ENCODE measurements around the gene CD1E. TPM values are rescaled to one million over a fixed set of nuclear protein-coding genes. Genes with fewer than 3 reads are reported as not detected.

CD1E gene
- total and polyA plus RNA-seq, 10 of the 15 experiments (the other 5 are each of a cell fraction or from before 2014, with no cell fraction given) = 0.05 to 0.07 (median 0.05) TPM; not detected in 7

DNA sequence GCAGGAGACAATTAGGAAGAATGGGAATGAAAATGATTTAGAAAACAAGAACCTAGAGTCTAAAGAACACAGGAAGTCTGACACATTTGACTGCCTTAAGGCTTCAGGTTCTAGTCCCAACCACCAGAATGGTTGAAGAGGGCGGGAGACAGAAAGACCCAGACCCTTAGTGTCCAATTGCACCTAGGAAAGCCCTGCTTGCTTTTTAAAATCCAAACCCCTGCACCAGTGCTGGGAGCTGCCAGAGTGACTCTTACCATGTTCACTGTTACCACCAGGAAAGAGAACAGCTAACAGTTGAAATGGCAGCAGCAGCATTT lies 22.6 kb upstream of the CD1E start (continued):
- no peak for TF ChIP-seq TARDBP (IDR thresholded peaks at IDR 0.05; ENCODE audit: borderline replicate concordance)

DNA sequence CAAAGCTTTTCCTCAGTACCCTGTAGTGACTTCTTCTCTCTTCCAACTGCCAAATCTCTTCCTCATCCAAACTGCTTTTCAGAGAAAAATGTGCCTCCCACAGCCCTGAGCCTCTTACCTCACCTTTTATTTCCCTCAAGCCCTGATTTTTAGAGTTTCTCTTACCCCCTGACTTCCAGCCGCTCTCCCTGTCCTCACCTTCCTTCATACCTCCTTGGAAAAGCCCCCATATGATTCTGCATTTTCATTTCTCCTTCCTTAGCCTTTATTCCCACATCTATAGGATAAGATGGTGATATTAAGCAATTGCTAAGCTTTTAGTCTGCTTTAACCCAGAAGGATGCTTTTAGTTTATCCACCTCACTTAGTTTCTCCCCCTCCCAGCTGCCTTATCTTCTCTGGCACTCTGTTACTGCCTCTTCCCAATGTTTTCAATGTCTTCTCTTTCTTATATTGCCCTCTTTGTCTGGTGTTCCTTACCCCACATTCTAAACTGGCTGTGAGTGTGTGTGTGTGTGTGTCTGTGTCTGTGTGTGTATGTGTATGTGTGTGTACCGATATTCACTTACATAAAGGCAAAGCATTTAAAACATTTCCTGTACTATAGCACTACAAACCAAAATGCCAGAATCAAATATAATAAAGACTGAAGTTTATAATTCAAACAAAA lies 22.1 kb upstream of the CD1E start, which contains the start of gene CD1B:
Gene CD1B, minus strand, starts transcription at position 51 of the 670 bp plus-strand sequence. CDS start 108 bp downstream, outside the sequence.
- no peaks in the 10 kb centered on the region for H4K20me1 ChIP-seq (ENCODE audit: control insufficient read depth, insufficient read depth)
- ChIA-PET RAD21 (ENCODE audit: unreplicated experiment) (interaction anchor here (0.5 to 10.6 kb wide), 3 partner anchors 85 to 213 kb away, joined by 4 to 179 read pairs (median 93); no protein-coding TSS in a partner anchor), CTCF (interaction anchor here (0.9 to 12.2 kb wide), 6 partner anchors 45 to 165 kb away, joined by 3 to 267 read pairs (median 4); no protein-coding TSS in a partner anchor), SMC1A (ENCODE audit: uncharacterized antibody, unreplicated experiment) (interaction anchor here (0.6 to 6.8 kb wide), 6 partner anchors 13 to 667 kb away, joined by 3 to 172 read pairs (median 4); no protein-coding TSS in a partner anchor), POLR2A (no interaction called here)
- H3K27me3 ChIP-seq (replicated peaks in 1 of 2; ENCODE audit: control insufficient read depth in 2 of 2, insufficient read depth in 2 of 2, low read length in 1 of 2) = no peaks in the 10 kb centered on the region
- no peak for ATAC-seq
- no peak for DNase-seq (ENCODE audit: low read depth, low spot score)
- no peak within 1 kb of the TSS for H3K4me3 ChIP-seq
- peaks cover 4% of the 10 kb centered on the region for H3K4me1 ChIP-seq (ENCODE audit: control insufficient read depth, insufficient read depth, low read length)
- WGBS (ENCODE audit: insufficient coverage, insufficient replicate concordance, low lambda C conversion rate, missing lambda C conversion rate) = 58% methylated on average over 2 of the region's 2 CpGs
- in situ Hi-C loops (cut with MboI) (loop anchor here (10.0 kb wide), 1 partner anchor 127 kb away; no protein-coding TSS in a partner anchor), intact Hi-C loops (cut with micrococcal nuclease; ENCODE audit: unreplicated experiment) (no loop called here)
- no peak within 1 kb of the TSS for H3K9ac ChIP-seq (ENCODE audit: control insufficient read depth, insufficient read depth, low read length)
- no peaks in the 10 kb centered on the region for H3K9me3 ChIP-seq (replicated peaks; ENCODE audit: control insufficient read depth, insufficient read depth, low read length)
- FAIRE-seq = no peak
- no peak within 1 kb of the TSS for H2AFZ ChIP-seq (ENCODE audit: control insufficient read depth, low read depth, low read length)
- no peaks in the 10 kb centered on the region for H3K36me3 ChIP-seq (ENCODE audit: control insufficient read depth in 2 of 2, insufficient read depth in 2 of 2, low read length in 1 of 2)
- BruUV-seq (replicated peaks) = no TSS peak
- no peak within 1 kb of the TSS for H3K27ac ChIP-seq (ENCODE audit: control insufficient read depth, insufficient read depth)
- H3K79me2 ChIP-seq (ENCODE audit: control insufficient read depth, insufficient read depth, low read length) = no peaks in the 10 kb centered on the region
- no peak within 1 kb of the TSS for H3K4me2 ChIP-seq (ENCODE audit: control insufficient read depth, insufficient read depth)
- TF ChIP-seq, protein P1, sequence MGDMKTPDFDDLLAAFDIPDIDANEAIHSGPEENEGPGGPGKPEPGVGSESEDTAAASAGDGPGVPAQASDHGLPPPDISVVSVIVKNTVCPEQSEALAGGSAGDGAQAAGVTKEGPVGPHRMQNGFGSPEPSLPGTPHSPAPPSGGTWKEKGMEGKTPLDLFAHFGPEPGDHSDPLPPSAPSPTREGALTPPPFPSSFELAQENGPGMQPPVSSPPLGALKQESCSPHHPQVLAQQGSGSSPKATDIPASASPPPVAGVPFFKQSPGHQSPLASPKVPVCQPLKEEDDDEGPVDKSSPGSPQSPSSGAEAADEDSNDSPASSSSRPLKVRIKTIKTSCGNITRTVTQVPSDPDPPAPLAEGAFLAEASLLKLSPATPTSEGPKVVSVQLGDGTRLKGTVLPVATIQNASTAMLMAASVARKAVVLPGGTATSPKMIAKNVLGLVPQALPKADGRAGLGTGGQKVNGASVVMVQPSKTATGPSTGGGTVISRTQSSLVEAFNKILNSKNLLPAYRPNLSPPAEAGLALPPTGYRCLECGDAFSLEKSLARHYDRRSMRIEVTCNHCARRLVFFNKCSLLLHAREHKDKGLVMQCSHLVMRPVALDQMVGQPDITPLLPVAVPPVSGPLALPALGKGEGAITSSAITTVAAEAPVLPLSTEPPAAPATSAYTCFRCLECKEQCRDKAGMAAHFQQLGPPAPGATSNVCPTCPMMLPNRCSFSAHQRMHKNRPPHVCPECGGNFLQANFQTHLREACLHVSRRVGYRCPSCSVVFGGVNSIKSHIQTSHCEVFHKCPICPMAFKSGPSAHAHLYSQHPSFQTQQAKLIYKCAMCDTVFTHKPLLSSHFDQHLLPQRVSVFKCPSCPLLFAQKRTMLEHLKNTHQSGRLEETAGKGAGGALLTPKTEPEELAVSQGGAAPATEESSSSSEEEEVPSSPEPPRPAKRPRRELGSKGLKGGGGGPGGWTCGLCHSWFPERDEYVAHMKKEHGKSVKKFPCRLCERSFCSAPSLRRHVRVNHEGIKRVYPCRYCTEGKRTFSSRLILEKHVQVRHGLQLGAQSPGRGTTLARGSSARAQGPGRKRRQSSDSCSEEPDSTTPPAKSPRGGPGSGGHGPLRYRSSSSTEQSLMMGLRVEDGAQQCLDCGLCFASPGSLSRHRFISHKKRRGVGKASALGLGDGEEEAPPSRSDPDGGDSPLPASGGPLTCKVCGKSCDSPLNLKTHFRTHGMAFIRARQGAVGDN (IDR thresholded peaks at IDR 0.05) = no peak
- TF ChIP-seq BACH1 (IDR thresholded peaks at IDR 0.05; ENCODE audit: borderline replicate concordance) (no peak), HSF1 (IDR thresholded peaks at IDR 0.05; ENCODE audit: low read depth, low read length) (no peak), GATAD2B (conservative IDR thresholded peaks at IDR 0.05; ENCODE audit: low read depth) (no peak), WRNIP1 (IDR thresholded peaks at IDR 0.05; ENCODE audit: borderline replicate concordance, low read depth, low read length) (no peak), NFIC (IDR thresholded peaks at IDR 0.05; ENCODE audit: low read depth, low read length) (no peak)
- TF ChIP-seq, protein P2, sequence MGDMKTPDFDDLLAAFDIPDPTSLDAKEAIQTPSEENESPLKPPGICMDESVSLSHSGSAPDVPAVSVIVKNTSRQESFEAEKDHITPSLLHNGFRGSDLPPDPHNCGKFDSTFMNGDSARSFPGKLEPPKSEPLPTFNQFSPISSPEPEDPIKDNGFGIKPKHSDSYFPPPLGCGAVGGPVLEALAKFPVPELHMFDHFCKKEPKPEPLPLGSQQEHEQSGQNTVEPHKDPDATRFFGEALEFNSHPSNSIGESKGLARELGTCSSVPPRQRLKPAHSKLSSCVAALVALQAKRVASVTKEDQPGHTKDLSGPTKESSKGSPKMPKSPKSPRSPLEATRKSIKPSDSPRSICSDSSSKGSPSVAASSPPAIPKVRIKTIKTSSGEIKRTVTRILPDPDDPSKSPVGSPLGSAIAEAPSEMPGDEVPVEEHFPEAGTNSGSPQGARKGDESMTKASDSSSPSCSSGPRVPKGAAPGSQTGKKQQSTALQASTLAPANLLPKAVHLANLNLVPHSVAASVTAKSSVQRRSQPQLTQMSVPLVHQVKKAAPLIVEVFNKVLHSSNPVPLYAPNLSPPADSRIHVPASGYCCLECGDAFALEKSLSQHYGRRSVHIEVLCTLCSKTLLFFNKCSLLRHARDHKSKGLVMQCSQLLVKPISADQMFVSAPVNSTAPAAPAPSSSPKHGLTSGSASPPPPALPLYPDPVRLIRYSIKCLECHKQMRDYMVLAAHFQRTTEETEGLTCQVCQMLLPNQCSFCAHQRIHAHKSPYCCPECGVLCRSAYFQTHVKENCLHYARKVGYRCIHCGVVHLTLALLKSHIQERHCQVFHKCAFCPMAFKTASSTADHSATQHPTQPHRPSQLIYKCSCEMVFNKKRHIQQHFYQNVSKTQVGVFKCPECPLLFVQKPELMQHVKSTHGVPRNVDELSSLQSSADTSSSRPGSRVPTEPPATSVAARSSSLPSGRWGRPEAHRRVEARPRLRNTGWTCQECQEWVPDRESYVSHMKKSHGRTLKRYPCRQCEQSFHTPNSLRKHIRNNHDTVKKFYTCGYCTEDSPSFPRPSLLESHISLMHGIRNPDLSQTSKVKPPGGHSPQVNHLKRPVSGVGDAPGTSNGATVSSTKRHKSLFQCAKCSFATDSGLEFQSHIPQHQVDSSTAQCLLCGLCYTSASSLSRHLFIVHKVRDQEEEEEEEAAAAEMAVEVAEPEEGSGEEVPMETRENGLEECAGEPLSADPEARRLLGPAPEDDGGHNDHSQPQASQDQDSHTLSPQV (IDR thresholded peaks at IDR 0.05) = no peak
